ENCODE results near the gene CC2D1A.

CC2D1A gene

DNA sequence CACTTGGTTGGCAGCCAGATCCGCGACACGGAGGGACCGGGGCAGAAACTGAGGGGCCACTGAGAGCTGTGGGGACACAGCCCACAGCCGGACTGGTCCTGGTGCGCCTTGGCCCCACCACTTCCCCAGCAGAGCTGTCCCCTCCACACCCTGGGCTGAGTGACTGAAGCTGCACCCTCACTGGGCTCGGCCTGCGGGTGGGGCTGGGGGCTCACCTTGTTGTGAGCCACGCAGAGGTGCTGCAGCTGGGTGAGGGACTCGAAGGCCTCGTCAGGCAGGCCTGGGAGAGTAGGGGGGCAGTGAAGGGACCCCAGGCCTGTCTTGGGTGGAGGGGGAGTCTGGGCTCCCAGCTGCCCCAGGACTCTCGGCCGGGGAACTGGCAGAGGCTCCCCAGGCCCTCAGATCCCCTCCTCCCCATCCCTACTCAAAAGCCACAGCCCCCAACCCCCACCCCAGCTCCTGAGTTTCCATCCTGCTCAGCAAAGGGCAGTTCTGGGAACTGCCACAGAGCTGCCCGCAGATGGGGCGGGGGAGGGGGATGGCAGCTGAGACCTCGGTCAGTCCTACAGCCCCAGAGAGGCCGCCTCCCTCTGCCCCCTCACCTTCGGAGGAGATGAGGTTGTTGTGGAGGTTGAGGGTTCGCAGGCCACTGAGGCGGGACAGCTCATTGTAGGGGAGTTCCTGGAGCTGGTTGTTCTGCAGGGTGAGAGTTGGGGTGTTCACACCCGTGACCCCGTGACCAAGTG, 29.9 kb downstream of the CC2D1A start:
- no peak for DNase-seq (ENCODE audit: low spot score)

DNA sequence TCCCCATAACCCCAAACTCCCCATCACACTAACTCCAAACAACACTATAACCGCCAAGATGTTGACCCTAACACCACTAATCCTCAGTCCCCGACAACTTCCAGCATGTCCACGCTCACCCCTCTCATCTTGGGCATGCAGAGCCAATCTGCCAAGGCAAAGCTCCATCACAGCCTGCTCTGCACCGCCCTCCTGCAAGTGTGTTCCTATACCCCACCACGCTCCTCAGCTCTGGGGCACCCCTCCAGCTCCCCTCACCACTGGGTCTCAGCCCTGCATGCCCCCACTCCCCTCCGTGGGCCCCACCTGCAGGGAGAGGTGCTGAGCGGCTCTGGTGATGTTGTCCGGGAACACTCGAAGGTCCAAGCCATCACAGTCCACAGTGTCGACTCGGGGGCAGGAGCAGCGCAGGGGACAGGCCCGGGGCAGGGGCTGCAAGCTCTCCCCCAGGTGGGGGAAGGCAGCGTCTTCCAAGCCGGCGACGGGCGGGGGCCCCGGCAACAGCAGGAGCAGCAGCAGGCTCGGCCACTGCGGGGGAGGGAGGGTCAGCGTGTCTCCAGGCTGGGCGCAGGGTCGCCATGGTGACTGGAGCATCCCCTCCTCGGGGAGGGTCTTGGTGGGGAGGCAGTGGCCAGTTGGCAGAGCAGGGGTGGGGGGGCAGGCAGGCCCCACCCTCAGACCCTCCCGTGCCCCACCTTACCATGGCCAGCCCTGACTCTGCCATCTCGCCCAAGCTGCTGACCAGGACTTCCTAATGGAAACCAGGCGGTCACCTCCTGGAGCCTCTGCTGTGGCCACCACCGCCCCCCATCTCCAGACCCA, 31.7 kb downstream of the CC2D1A start:
- no peak for DNase-seq (ENCODE audit: low spot score)

DNA sequence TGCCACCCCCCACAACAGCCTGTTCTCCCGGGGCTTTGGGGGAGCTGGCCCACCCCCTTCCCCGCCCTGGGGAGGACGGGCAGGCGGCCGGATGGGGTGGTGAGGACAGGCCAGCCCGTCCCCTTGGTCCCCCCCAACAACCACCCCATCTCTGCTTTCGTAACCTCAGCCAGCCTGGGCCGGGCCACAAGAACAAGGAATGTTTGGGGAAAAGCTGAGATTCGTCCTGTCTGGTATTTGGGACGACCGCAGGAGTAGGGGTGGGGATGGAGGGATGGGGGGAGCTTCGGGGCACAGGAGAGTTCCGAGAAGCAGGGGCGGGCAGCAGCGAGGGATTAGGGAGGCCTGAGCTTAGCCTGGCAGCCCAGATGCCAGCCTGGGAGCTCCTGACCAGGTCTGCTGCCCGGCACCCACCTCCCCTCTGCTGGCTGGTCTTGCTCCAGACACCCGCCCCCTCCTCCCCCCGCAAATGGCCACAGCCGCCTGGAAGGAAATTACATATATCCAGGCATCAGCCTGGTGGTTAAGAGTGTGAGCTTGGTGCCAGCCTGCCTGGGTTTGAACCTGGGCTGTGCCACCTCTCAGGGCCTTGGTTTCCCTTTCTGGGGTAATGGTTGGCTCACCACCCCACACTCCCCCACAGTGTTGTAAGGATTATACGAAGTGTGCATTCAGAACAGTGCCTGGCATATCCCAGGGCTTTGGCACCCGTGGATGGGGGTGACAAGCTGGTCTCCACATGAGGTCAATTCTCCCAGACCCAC, 32.5 kb downstream of the CC2D1A start, which contains the start of gene PODNL1:
PODNL1 (minus strand) TSS at position 117 of the 764 bp plus-strand sequence. CDS start 236 bp downstream, outside the sequence.
- no peak for DNase-seq (ENCODE audit: low spot score)

DNA sequence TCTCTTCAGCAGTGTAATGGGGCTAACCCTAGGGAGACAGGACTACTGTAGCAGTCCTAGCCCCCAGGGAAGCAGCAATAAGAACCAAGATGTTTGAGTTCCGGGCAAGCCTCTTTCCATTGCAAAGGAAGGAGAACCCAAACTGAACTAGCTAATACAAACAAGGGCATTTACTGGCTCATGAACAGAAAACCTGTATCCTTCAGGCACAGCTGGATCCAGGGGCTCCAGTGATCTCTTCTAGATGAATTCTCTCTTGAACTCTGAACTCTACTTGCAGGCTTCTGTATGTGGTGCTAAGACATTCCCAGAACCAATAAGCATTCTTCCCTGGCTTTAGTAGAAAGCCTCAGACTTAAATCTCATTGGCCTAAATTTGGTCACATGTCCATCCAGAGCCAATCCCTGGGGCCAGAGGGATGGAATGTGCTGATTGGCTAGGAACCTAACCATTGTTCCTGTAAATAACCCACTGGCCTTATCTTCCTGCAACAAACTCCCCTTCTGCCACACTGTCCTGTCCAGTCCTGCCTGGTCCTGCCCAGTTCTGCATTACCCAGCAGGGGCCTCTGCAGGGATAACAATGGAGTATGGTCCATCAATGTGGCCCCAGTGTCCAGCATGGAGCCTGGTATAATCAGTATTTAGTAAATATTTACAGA, 36.2 kb downstream of the CC2D1A start:
- no peak for DNase-seq (ENCODE audit: low spot score)

DNA sequence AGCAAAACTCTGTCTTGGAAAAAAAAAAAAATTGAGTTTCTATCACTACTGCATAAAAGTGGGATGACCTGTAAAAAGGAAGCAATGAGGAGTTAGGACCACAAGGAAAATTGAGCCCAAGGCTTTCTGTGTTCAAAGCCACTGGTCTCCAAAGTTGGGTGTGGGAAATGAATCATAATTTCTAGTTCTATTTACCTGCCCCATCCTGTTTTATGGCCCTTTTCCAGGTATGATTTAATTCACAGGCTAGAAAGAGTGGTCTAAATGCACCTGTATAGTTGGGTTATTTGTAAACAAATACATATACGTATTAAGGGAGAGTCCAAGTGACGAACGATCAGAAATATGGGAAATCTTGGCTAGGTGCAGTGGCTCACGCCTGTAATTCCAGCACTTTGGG, 40.4 kb downstream of the CC2D1A start:
- DNase-seq (ENCODE audit: low spot score) = no peak

DNA sequence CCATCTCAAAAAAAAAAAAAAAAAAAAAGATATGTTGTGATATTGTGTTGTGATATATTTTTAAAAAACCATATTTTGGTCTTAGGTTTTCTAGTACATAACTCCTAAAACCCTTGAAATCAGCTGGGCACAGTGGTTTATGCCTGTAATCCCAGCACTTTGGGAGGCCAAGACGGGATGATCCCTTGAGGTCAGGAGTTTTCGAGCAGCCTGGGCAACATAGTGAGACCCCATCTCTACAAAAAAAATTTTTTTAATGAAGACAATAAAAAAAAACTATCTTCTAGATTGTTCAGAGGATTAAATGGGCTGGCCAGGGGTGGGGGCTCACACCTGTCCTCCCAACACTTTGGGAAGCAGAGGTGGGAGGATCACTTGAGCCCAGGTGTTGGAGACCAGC, 45.0 kb downstream of the CC2D1A start:
- no peak for DNase-seq (ENCODE audit: low spot score)

DNA sequence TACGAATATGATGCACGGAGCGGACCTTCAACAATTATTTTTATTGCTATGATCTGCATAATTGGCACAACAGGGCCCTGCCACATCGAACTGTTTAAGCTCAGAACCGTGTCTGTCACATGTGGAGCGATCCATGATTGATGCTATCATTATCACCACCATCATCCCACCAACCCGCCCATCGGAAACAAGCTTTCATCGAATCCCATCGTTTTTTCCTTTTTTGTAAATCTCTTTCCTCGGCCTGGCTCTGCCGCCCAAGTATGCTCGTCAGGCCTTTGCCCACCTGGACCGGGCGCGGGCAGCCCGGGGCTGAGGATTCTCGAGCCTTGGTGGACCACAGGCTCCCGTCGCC, 45.8 kb downstream of the CC2D1A start:
- no peak for DNase-seq (ENCODE audit: low spot score)

DNA sequence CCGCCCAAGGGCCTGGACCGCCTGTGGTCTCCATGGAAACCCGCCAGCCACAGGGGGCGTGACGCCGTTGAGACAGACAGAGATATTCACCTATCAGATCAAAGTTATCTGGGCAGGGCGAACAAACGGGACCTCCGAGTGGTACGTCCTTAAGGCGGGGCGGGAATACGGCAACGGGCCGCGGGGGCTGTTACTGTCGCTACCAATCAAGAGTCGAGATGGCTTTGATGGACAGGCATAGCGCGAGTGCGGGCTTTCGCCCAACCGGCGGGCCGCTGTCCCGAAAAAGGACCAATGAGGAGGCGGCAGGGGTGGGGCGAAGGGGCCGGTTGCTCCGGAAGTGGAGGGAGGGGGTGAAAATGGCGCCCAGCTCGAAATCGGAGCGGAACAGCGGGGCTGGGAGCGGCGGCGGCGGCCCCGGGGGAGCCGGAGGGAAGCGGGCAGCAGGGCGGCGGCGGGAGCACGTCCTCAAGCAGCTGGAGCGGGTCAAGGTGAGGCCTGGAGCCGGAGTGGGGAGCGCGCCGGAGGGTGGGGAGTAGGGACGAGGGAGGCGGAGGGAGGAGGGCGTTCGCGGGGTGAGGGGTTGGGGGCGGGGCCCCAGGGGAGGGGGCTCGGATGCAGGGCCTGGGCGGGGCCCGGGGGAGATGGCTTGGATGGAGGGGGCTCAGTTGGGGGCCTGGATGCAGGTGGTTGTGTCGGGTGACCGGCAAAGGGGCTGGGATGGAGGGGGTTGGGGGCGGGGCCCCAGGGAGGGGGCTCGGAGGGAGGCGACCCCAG, 46.3 kb downstream of the CC2D1A start, which contains the start of gene DCAF15:
DCAF15 (plus strand) TSS at position 356 of the 777 bp plus-strand sequence; CDS start at position 360, 4 bp downstream.
- peak; percentile 99 for DNase-seq (ENCODE audit: low spot score)

DNA sequence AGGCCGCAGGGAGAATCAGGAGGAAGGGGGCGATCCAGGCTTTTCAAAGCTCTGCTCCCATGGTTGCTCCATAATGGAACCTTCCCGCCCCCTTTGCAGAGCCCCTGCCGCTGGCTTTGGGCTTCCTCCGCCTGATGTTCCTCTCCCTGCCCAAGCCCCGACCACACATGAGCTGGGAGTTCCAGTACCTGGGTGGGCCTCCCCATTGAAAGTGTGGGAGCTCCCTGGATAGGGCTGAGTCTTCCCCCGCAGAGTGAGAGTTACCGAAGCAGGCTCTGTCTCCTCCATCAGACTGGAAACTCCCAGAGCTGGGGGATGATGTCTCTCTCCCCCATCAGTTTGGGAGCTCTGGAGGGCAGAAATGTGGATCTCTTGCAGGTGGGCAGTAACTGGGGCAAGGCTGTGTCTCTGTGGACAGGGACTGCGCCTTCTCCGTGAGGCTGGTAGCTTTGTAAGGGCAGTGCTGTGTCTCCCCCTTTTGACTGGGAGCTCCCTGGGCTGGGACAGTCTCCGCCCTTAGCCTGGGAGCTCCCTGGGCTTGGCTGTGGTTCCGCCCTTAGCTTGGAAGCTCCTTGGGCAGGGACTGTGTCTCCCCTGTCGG, 47.0 kb downstream of the CC2D1A start:
- DNase-seq (ENCODE audit: low spot score) = no peak

DNA sequence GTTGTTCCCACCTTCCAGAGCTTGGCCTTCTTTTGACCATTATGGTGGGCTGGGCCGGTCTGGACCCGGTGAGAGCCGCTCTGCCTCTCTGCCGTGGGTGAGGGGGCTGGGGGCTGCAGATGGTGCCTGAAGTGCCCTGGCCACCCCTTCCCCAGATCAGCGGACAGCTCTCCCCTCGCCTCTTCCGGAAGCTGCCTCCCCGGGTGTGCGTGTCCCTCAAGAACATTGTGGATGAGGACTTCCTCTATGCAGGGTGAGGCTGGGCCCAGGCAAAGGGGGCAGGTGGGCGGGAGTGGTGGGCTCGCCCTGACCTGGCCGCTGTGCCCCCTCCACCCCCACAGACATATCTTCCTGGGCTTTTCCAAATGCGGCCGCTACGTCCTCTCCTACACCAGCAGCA, 48.2 kb downstream of the CC2D1A start:
- DNase-seq (ENCODE audit: low spot score) = no peak

DNA sequence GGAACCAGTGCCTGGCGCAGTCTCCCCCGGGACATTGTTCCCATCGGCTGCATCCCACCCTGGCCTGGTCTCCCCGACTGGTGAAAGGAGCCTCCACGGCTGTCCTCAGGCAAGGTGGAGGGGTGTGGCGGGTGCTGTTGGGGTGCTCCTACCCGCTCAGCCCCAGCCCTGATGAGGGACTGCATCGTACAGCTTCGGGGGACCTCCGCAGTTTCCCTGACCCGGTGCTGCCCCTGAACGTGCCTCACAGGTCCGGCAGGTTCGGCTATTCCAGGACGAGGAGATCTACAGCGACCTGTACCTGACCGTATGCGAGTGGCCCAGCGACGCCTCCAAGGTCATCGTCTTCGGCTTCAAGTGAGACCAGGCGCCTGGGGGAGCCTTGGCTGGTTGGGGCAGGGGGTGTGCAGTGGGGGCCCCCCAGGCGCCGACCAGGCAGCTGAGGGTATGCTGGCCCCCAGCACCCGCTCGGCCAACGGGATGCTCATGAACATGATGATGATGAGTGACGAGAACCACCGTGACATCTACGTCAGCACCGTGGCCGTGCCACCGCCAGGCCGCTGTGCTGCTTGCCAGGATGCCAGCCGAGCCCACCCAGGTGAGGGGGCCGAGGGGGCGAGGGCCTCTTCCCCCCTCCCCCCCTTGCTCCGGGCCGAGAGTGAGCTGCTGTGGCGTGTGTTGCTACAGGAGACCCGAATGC, 49.8 kb downstream of the CC2D1A start:
- no peak for DNase-seq (ENCODE audit: low spot score)

DNA sequence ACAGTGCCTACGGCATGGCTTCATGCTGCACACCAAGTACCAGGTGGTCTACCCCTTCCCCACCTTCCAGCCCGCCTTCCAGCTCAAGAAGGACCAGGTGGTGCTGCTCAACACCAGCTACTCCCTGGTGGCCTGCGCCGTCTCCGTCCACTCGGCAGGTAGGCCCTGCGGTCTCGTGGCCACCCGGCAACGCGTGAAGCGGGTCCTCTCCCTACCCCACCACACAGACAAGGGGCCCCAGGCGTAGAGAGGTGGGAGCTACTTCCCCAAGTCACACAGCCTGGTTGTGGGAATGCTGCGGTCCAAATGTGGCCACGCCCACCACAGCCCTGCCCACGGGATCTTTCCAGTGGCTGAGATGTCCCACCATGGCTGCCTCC, 50.4 kb downstream of the CC2D1A start:
- DNase-seq (ENCODE audit: low spot score) = no peak

DNA sequence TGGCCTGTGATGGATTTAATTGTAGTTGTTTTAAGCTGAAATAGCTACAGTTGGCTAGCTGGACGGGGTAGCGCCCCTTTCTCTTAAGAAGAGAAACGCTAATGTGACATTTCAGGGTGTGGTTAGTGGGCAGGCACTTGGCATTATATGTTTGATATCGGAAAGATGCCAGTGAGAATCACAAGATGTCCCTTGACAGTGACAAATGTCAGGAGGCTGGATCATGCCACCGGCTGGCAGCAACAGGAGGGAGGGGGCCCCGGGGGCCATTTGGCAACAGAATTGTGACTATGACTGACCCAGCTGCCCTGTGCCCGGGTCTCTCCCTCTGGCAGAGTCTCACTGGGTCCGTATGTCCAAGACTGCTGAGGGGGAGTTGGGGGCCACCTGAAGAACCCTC, 51.0 kb downstream of the CC2D1A start:
- DNase-seq (ENCODE audit: low spot score) = no peak

DNA sequence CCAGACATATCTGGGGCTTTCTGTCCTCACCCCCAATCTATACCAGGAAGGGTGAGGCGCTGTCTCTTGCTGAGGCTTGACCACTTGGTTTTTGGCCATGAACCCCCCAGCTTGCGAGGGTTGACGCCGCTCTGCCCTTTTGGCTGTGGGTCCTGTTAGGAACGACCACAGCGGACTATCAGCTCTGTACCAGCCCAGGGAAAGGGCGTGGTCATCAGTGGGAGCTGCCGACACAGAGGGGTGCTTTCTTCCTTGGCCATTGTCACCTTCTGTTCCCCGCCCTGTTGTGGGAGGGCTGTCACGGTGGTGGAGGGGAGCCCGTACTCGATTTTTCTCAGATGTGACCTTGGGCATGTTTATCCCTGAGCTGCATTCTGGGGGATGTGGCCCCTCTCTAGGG, 52.0 kb downstream of the CC2D1A start:
- no peak for DNase-seq (ENCODE audit: low spot score)

DNA sequence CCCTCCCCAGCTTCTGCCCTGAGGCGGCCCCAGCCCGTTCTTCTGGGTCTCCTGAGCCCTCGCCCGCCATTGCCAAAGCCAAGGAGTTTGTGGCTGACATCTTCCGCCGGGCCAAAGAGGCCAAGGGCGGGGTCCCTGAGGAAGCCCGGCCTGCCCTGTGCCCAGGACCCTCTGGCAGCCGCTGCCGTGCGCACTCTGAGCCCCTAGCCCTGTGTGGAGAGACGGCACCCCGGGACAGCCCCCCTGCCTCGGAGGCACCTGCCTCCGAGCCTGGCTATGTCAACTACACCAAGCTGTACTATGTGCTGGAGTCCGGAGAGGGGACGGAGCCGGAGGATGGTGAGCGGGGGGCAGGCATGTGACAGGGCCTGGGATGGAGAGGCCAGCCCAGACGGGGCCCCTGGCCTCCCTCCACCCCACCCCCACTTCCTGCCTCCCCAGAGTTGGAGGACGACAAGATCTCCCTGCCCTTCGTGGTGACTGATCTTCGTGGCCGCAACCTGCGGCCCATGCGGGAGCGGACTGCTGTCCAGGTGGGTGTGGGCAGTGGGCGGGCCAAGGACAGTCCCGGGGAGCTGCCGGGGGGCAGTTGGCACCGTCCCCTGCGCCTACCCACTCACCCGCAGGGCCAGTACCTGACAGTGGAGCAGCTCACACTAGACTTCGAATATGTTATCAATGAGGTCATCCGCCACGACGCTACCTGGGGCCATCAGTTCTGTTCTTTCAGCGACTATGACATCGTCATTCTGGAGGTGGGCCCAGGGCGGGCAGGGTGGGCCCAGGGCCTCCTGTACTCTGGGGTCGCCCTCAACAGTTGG, 53.4 kb downstream of the CC2D1A start:
- no peak for DNase-seq (ENCODE audit: low spot score)

DNA sequence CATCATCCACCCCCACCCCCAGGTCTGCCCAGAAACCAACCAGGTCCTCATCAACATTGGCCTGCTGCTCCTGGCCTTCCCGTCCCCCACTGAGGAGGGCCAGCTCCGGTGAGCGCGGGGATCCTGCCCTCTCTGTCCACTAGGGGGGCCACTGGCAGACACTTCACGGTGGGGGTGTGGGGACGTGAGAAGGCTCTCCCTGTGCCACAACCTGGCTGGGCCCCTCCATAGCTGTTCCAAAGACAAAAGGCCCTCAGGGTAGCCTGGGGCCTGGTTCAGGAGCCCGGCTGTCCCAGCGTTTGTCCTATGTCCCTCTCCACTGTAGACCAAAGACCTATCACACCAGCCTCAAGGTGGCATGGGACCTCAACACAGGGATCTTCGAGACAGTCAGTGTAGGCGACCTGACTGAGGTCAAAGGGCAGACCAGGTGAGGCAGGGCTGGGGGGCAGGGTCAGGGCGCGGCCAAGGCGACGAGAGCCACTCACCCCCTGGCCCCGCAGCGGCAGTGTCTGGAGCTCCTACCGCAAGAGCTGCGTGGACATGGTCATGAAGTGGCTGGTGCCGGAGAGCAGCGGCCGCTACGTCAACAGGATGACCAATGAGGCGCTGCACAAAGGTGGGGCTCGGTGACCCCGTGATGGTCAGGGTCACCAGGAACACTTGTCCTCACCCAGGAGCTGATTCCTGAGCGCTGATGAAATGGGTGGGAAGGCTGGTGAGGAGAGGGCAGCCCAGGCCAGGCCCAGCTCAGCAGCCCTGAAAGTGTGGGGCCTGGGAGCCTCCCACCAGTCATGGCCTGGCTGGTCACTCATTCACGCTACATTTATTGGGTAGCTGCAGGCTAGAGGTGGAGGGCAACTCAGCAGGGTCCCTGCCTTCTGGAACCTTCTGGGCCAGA, 54.2 kb downstream of the CC2D1A start:
- no peak for DNase-seq (ENCODE audit: low spot score)

DNA sequence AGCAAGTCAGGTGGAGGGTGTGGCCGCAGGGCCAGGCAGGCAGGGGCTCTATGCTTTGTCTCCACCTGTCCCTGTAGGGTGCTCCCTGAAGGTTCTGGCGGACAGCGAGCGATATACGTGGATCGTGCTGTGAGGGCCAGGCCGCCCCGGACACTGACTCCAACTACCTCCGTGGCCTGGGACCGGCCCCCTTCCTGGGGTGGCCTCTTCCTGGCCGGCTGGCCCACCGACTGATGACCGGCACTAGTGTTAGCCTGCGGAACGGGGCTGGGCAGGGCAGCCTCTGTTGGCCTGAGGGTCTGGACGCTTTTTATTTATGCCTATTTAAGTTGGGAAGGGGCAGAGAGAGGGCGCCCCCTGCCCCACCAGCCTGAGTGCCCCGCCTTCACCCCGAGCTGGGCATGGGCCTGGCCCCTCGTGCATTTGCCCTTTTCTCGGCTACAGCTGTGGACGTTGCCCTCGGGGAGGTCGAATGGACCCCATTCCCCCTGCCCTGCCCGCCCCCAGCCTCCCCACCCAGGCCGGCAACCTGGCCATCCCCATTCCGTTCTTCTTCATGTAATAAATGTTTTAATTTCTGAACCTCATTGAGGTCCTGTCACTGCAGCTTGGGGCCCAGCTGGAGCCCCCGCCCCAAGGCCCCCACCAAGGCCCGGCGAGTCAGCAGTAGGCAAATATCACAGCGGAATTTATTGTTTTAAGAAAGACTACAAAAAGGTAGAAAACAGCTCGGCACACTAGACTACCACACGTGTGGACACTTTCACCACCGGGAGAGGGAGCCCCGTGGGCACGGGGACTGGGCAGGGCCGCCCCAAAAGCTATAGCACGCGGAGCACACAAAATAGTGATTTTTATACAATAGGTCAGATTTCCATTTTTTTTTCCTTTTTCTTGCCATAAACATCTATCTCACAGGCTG, 55.1 kb downstream of the CC2D1A start:
- no peak for DNase-seq (ENCODE audit: low spot score)

All from SK-N-DZ (cell line).